ENCODE results near the gene UBE2Q1. TPM values are rescaled to one million over a fixed set of nuclear protein-coding genes. Genes with fewer than 3 reads are reported as not detected.

Gene UBE2Q1
- total and polyA plus RNA-seq, 2 experiments from 2014 or later, result 15.5 to 33.0 TPM

- Mint-ChIP-seq H3K27ac (no peak overlapping the region), H3K36me3 (ENCODE audit: low read depth) (peaks cover 53% of the 10 kb centered on the region), H3K27me3 (ENCODE audit: insufficient read depth, low read depth, poor library complexity) (no peaks in the 10 kb centered on the region), H3K4me1 (peaks cover 3% of the 10 kb centered on the region; the same call in 2 of the 3 replicates), H3K4me3 (no peak overlapping the region), H3K9me3 (no peaks in the 10 kb centered on the region)
- Histone ChIP-seq H3K79me2 (replicated peaks; ENCODE audit: insufficient read depth) (peaks cover 3% of the 10 kb centered on the region), H4K20me1 (replicated peaks; ENCODE audit: insufficient read depth) (peaks cover 26% of the 10 kb centered on the region), H3K27me3 (ENCODE audit: insufficient read depth) (no peaks in the 10 kb centered on the region), H3K4me3 (no peak overlapping the region), H3F3A (replicated peaks; ENCODE audit: low read depth) (0 out of 2 replicates have a peak, but pooled peaks cover 11% of the 10 kb centered on the region), H3K27ac (ENCODE audit: low read depth) (no peak overlapping the region), H2AFZ (no peak overlapping the region), H3K4me1 (ENCODE audit: insufficient read depth) (no peaks in the 10 kb centered on the region), H3K36me3 (ENCODE audit: insufficient read depth) (peaks cover 41% of the 10 kb centered on the region), H3K4me2 (no peak overlapping the region), H3K9me2 (ENCODE audit: insufficient read depth) (no peaks in the 10 kb centered on the region)
- DNase-seq (ENCODE audit: low spot score) (no peak), ATAC-seq (no peak)
- TF ChIP-seq ZNF462 (CRISPR knock-in tag; IDR thresholded peaks at IDR 0.05) (no peak), JUNB (IDR thresholded peaks at IDR 0.05; ENCODE audit: unreplicated experiment) (no peak), STAT1 (IDR thresholded peaks at IDR 0.05; ENCODE audit: unreplicated experiment) (no peak), CREB1 (CRISPR knock-in tag; IDR thresholded peaks at IDR 0.05; ENCODE audit: low read depth) (no peak), EZH2phosphoT487 (IDR thresholded peaks at IDR 0.05; ENCODE audit: unreplicated experiment) (no peak), ETS1 (IDR thresholded peaks at IDR 0.05) (no peak), ZNF331 (CRISPR knock-in tag; IDR thresholded peaks at IDR 0.05; ENCODE audit: low read depth) (no peak), POLR2AphosphoS5 (IDR thresholded peaks at IDR 0.05; ENCODE audit: low read depth) (no peak), ZNF114 (CRISPR knock-in tag; IDR thresholded peaks at IDR 0.05) (no peak), REST (IDR thresholded peaks at IDR 0.05; ENCODE audit: unreplicated experiment) (no peak), CTCF (conservative IDR thresholded peaks at IDR 0.05; ENCODE audit: low read depth in 2 of 2) (no peak), EZH2 (IDR thresholded peaks at IDR 0.05; ENCODE audit: low read depth, unreplicated experiment) (no peak), NANOG (IDR thresholded peaks at IDR 0.05; ENCODE audit: borderline replicate concordance) (no peak)
Observed at GRCh38 chr1:154549202-154549770, 9.2 kb downstream of the UBE2Q1 start.

Data from GM23338 (cell line).